WTC11 (cell line): ENCODE results near the gene CHST15. TPM values are rescaled to one million over a fixed set of nuclear protein-coding genes. Genes with fewer than 3 reads are reported as not detected.

Experiments used
- ATAC-seq: fragments of 200-7000 bp; cut with Tn5 transposase; 2 replicates; pipeline ENCODE4 v1.10.0; 2021; ENCODE audit warnings: mild to moderate bottlenecking, moderate library complexity
- CTCF ChIA-PET: fragments of 300-600 bp; sonication (Branson Sonifier 250); formaldehyde crosslinking; loops from one replicate; lab custom pipeline; 2021; ENCODE audit warnings: antibody characterized with exemption; lab: Charles Lee
- POLR2A ChIA-PET: fragments of 350-600 bp; sonication (Branson Sonifier 250); formaldehyde crosslinking; loops from one replicate; lab custom pipeline; 2021; ENCODE audit warnings: antibody characterized with exemption; lab: Charles Lee
- DNase-seq: peaks from one replicate; pipeline ENCODE4 v3.0.0; 2021; ENCODE audit warnings: low spot score
- H3K27ac Mint-ChIP-seq: 2 replicates; pipeline ENCODE4 v1.8.0; 2021; ENCODE audit warnings: mixed read lengths
- H3K27me3 Mint-ChIP-seq: 2 replicates; pipeline ENCODE4 v1.8.0; 2021; ENCODE audit warnings: low read depth, mild to moderate bottlenecking, moderate library complexity, mixed read lengths
- H3K36me3 Mint-ChIP-seq: 2 replicates; pipeline ENCODE4 v1.8.0; 2021; ENCODE audit warnings: mixed read lengths
- H3K4me1 Mint-ChIP-seq: 2 replicates; pipeline ENCODE4 v1.8.0; 2022; ENCODE audit warnings: mixed read lengths
- H3K4me3 Mint-ChIP-seq: 2 replicates; pipeline ENCODE4 v1.8.0; 2021; ENCODE audit warnings: mild to moderate bottlenecking, moderate library complexity, mixed read lengths
- H3K9me3 Mint-ChIP-seq: 2 replicates; pipeline ENCODE4 v1.8.0; 2021; ENCODE audit warnings: mixed read lengths
- ARID4B ChIP-seq: sonication (generic); formaldehyde crosslinking; IDR thresholded peaks from 2 replicates; pipeline ENCODE4 v1.8.0; 2023; ENCODE audit warnings: missing genetic modification reagents, mild to moderate bottlenecking, borderline replicate concordance
- ATF6 ChIP-seq: sonication (generic); formaldehyde crosslinking; IDR thresholded peaks from 2 replicates; pipeline ENCODE4 v1.8.1; 2023; ENCODE audit warnings: mild to moderate bottlenecking, missing genetic modification reagents
- CREB1 ChIP-seq: sonication (generic); formaldehyde crosslinking; IDR thresholded peaks from 2 replicates; pipeline ENCODE4 v1.8.0; 2023; ENCODE audit warnings: mild to moderate bottlenecking, missing genetic modification reagents
- ESRRA ChIP-seq: sonication (generic); formaldehyde crosslinking; IDR thresholded peaks from 2 replicates; pipeline ENCODE4 v1.8.1; 2022; ENCODE audit warnings: mild to moderate bottlenecking, missing genetic modification reagents, borderline replicate concordance
- FOXJ3 ChIP-seq: sonication (generic); formaldehyde crosslinking; IDR thresholded peaks from 2 replicates; pipeline ENCODE4 v1.9.0; 2021; ENCODE audit warnings: missing genetic modification reagents, mild to moderate bottlenecking, borderline replicate concordance
- GTF2I ChIP-seq: fragments of 250-450 bp; sonication (Bioruptor Pico); conservative IDR thresholded peaks from 2 replicates; pipeline ENCODE4 v1.4.0; 2021; ENCODE audit warnings: mild to moderate bottlenecking
- HMGXB4 ChIP-seq: sonication (generic); formaldehyde crosslinking; IDR thresholded peaks from 2 replicates; pipeline ENCODE4 v1.8.1; 2023; ENCODE audit warnings: mild to moderate bottlenecking, moderate library complexity, missing genetic modification reagents
- NFYB ChIP-seq: sonication (generic); formaldehyde crosslinking; conservative IDR thresholded peaks from 2 replicates; pipeline ENCODE4 v1.8.0; 2022; ENCODE audit warnings: low read depth, missing genetic modification reagents
- NR3C1 ChIP-seq: sonication (generic); formaldehyde crosslinking; conservative IDR thresholded peaks from 2 replicates; pipeline ENCODE4 v1.8.1; 2023; ENCODE audit warnings: low read depth, mild to moderate bottlenecking, missing genetic modification reagents
- PRRX2 ChIP-seq: fragments of 250-450 bp; sonication (Bioruptor Pico); IDR thresholded peaks from 2 replicates; pipeline ENCODE4 v1.8.0; 2021; ENCODE audit warnings: mild to moderate bottlenecking
- SMAD4 ChIP-seq: sonication (generic); formaldehyde crosslinking; IDR thresholded peaks from 2 replicates; pipeline ENCODE4 v1.8.0; 2022; ENCODE audit warnings: mild to moderate bottlenecking, missing genetic modification reagents
- TEAD1 ChIP-seq: sonication (generic); formaldehyde crosslinking; IDR thresholded peaks from 2 replicates; pipeline ENCODE4 v1.8.0; 2022; ENCODE audit warnings: mild to moderate bottlenecking, missing genetic modification reagents
- USF1 ChIP-seq: sonication (generic); formaldehyde crosslinking; IDR thresholded peaks from 2 replicates; pipeline ENCODE4 v1.8.0; 2022; ENCODE audit warnings: mild to moderate bottlenecking, missing genetic modification reagents
- ZMAT4 ChIP-seq: fragments of 250-450 bp; sonication (Bioruptor Pico); IDR thresholded peaks from 2 replicates; pipeline ENCODE4 v1.9.0; 2021; ENCODE audit warnings: mild to moderate bottlenecking
- ZNF138 ChIP-seq: sonication (generic); formaldehyde crosslinking; conservative IDR thresholded peaks from 2 replicates; pipeline ENCODE4 v1.8.1; 2022; ENCODE audit warnings: mild to moderate bottlenecking, moderate library complexity, missing genetic modification reagents
- ZNF532 ChIP-seq: fragments of 250-450 bp; sonication (Bioruptor Pico); IDR thresholded peaks from 2 replicates; pipeline ENCODE4 v1.9.0; 2021; ENCODE audit warnings: mild to moderate bottlenecking, borderline replicate concordance
- ZSCAN18 ChIP-seq: fragments of 250-450 bp; sonication (Bioruptor Pico); IDR thresholded peaks from 2 replicates; pipeline ENCODE4 v2.1.2; 2022; ENCODE audit warnings: mild to moderate bottlenecking, moderate library complexity
- total RNA-seq: library from RNA; stranded (reverse); gene quantifications from 3 replicates; pipeline ENCODE4 v1.2.3, GENCODE V29; 2021

Gene CHST15
- total RNA-seq, 1 experiment from 2014 or later, result 10.7 TPM

- TF ChIP-seq ZNF532 (CRISPR knock-in tag) (no peak), NR3C1 (CRISPR knock-in tag) (no peak), ZNF138 (no peak)
Observed at GRCh38 chr10:124117511-124117785, 24.1 kb upstream of the CHST15 start (continued).

GRCh38 chr10:124116771-124117510 is 23.5 kb upstream of the CHST15 start:
- DNase-seq, result no peak
- Mint-ChIP-seq H3K36me3 (no peaks in the 10 kb centered on the region), H3K4me1 (no peaks in the 10 kb centered on the region), H3K9me3 (no peaks in the 10 kb centered on the region), H3K4me3 (no peak overlapping the region), H3K27me3 (no peaks in the 10 kb centered on the region)
- POLR2A ChIA-PET, result no interaction called here
- CTCF ChIA-PET, result interaction anchor here (1.1 kb wide), 1 partner anchor 9 kb away, joined by 7 read pairs; no protein-coding TSS in a partner anchor
- no peak for ATAC-seq
- TF ChIP-seq USF1 (no peak), GTF2I (CRISPR knock-in tag) (no peak), ZSCAN18 (CRISPR knock-in tag) (no peak), HMGXB4 (CRISPR knock-in tag) (no peak), ZMAT4 (CRISPR knock-in tag) (no peak), CREB1 (CRISPR knock-in tag) (no peak)
- TF ChIP-seq, all 79 proteins: peak for 0
- H3K27ac Mint-ChIP-seq, result no peak overlapping the region

GRCh38 chr10:124114696-124115095 is 21.3 kb upstream of the CHST15 start:
- H3K9me3 Mint-ChIP-seq, result no peaks in the 10 kb centered on the region
- H3K4me1 Mint-ChIP-seq, result no peaks in the 10 kb centered on the region
- no peaks in the 10 kb centered on the region; the same call in 1 of the 2 replicates for H3K27me3 Mint-ChIP-seq
- no peak overlapping the region for H3K4me3 Mint-ChIP-seq
- ATAC-seq, result no peak
- ChIA-PET CTCF (no interaction called here), POLR2A (no interaction called here)
- H3K36me3 Mint-ChIP-seq, result no peaks in the 10 kb centered on the region
- no peak for DNase-seq
- H3K27ac Mint-ChIP-seq, result no peak overlapping the region
- TF ChIP-seq SMAD4 (CRISPR knock-in tag) (no peak), ESRRA (CRISPR knock-in tag) (no peak), ATF6 (CRISPR knock-in tag) (no peak), NFYB (CRISPR knock-in tag) (no peak), PRRX2 (no peak), CREB1 (CRISPR knock-in tag) (no peak), FOXJ3 (CRISPR knock-in tag) (no peak), ARID4B (no peak), TEAD1 (CRISPR knock-in tag) (no peak)
